ENCODE results near the gene SRP72. TPM values are rescaled to one million over a fixed set of nuclear protein-coding genes. Genes with fewer than 3 reads are reported as not detected.

SRP72 gene
- total RNA-seq, 1 experiment from 2014 or later = 348 TPM

- no peaks in the 10 kb centered on the region for H3K36me3 Mint-ChIP-seq (ENCODE audit: insufficient read depth, unreplicated experiment)
- H3K4me3 Mint-ChIP-seq (ENCODE audit: unreplicated experiment) = no peak overlapping the region
- no peak for TF ChIP-seq CTCF (IDR thresholded peaks at IDR 0.05; ENCODE audit: unreplicated experiment)
- intact Hi-C loops (cut with micrococcal nuclease) = no loop called here
- H3K4me1 Mint-ChIP-seq (ENCODE audit: insufficient read depth, unreplicated experiment) = no peaks in the 10 kb centered on the region
- no peak overlapping the region for H3K27ac Mint-ChIP-seq (ENCODE audit: low read depth, unreplicated experiment)
- ChIA-PET CTCF (no interaction called here), POLR2A (no interaction called here)
- DNase-seq (ENCODE audit: unreplicated experiment) = no peak
- no TSS peak for BruUV-seq (replicated peaks)
- H3K27me3 Mint-ChIP-seq (ENCODE audit: insufficient read depth, unreplicated experiment) = no peaks in the 10 kb centered on the region
- no peaks in the 10 kb centered on the region for H3K9me3 Mint-ChIP-seq (ENCODE audit: unreplicated experiment)
Observed at GRCh38 chr4:56531823-56532222, 64.4 kb downstream of the SRP72 start.

- H3K27me3 Mint-ChIP-seq (ENCODE audit: insufficient read depth, unreplicated experiment) = no peaks in the 10 kb centered on the region
- no peak overlapping the region for H3K27ac Mint-ChIP-seq (ENCODE audit: low read depth, unreplicated experiment)
- no TSS peak for BruUV-seq (replicated peaks)
- no peak overlapping the region for H3K4me3 Mint-ChIP-seq (ENCODE audit: unreplicated experiment)
- no peak for DNase-seq (ENCODE audit: unreplicated experiment)
- POLR2A ChIA-PET = no interaction called here
- no peaks in the 10 kb centered on the region for H3K4me1 Mint-ChIP-seq (ENCODE audit: insufficient read depth, unreplicated experiment)
- H3K9me3 Mint-ChIP-seq (ENCODE audit: unreplicated experiment) = no peaks in the 10 kb centered on the region
- TF ChIP-seq CTCF (IDR thresholded peaks at IDR 0.05; ENCODE audit: unreplicated experiment) = no peak
- CTCF ChIA-PET = no interaction called here
- intact Hi-C loops (cut with micrococcal nuclease) = no loop called here
- H3K36me3 Mint-ChIP-seq (ENCODE audit: insufficient read depth, unreplicated experiment) = no peaks in the 10 kb centered on the region
Observed at GRCh38 chr4:56532239-56532638, 64.8 kb downstream of the SRP72 start.

DNA sequence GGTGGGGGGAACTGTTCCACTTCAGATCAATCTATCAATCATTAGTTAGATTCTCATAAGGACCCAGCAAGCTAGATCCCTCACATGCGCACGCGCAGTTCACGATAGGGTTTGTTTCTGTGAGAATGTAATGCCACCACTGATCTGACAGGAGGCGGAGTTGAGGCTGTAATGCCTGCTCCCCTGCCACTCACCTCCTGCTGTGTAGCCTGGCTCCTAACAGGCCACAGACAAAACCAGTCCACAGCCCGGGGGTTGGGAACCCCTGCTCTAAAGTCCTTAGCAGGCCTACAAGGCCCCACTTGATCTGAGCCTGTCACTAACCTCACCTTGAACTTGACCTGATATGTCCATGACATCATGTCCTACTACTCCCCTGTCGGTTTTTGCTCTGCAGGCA is 68.5 kb downstream of the SRP72 start:
- no TSS peak for BruUV-seq (replicated peaks)
- CTCF ChIA-PET = interaction anchor here (0.6 to 2.1 kb wide), 2 partner anchors 9 to 298 kb away, joined by 3 to 9 read pairs; no protein-coding TSS in a partner anchor
- no peak for DNase-seq (ENCODE audit: unreplicated experiment)

GRCh38 chr4:56537147-56537546 is 69.7 kb downstream of the SRP72 start:
- POLR2A ChIA-PET = no interaction called here
- Mint-ChIP-seq H3K36me3 (ENCODE audit: insufficient read depth, unreplicated experiment) (no peaks in the 10 kb centered on the region), H3K9me3 (ENCODE audit: unreplicated experiment) (no peaks in the 10 kb centered on the region), H3K27ac (ENCODE audit: low read depth, unreplicated experiment) (no peak overlapping the region), H3K27me3 (ENCODE audit: insufficient read depth, unreplicated experiment) (no peaks in the 10 kb centered on the region), H3K4me3 (ENCODE audit: unreplicated experiment) (no peak overlapping the region), H3K4me1 (ENCODE audit: insufficient read depth, unreplicated experiment) (no peaks in the 10 kb centered on the region)
- intact Hi-C loops (cut with micrococcal nuclease) = no loop called here
- CTCF ChIA-PET = interaction anchor here (0.8 kb wide), 1 partner anchor 14 kb away, joined by 4 read pairs; no protein-coding TSS in a partner anchor
- no peak for DNase-seq (ENCODE audit: unreplicated experiment)
- no TSS peak for BruUV-seq (replicated peaks)
- no peak for TF ChIP-seq CTCF (IDR thresholded peaks at IDR 0.05; ENCODE audit: unreplicated experiment)

More for the DNA sequence above, 68.5 kb downstream of the SRP72 start:
- Mint-ChIP-seq H3K36me3 (ENCODE audit: insufficient read depth, unreplicated experiment) (no peaks in the 10 kb centered on the region), H3K27ac (ENCODE audit: low read depth, unreplicated experiment) (no peak overlapping the region), H3K4me1 (ENCODE audit: insufficient read depth, unreplicated experiment) (no peaks in the 10 kb centered on the region), H3K27me3 (ENCODE audit: insufficient read depth, unreplicated experiment) (no peaks in the 10 kb centered on the region), H3K4me3 (ENCODE audit: unreplicated experiment) (no peak overlapping the region), H3K9me3 (ENCODE audit: unreplicated experiment) (no peaks in the 10 kb centered on the region)
- TF ChIP-seq CTCF (IDR thresholded peaks at IDR 0.05; ENCODE audit: unreplicated experiment) = no peak
- intact Hi-C loops (cut with micrococcal nuclease) = no loop called here
- POLR2A ChIA-PET = no interaction called here

Data from MCF 10A (cell line).